DMS79 (cell line): ENCODE data around the gene TMCO6.
"Not testable (repeated sequence)": the region's sequence is repeated elsewhere in the genome, so short reads cannot be mapped to it uniquely, and the experiment has no call there.

Experiments
- DNase-seq: peaks from one replicate; lab custom pipeline; 2025; lab: John Stamatoyannopoulos, UW

The TMCO6 gene

GRCh38 chr5:140639148-140639981 lies at the start of gene TMCO6:
TSS of gene TMCO6 (plus strand) at chr5:140639451. CDS start at chr5:140639528, 77 bp downstream.
- peak; percentile 61 for DNase-seq

GRCh38 chr5:140590861-140591260 lies 48.4 kb upstream of the TMCO6 start:
- DNase-seq: no peak

GRCh38 chr5:140591747-140592372 lies 47.4 kb upstream of the TMCO6 start:
- no peak for DNase-seq

- not testable (repeated sequence) for DNase-seq
Measured at GRCh38 chr5:140593070-140593469, 46.2 kb upstream of the TMCO6 start.

- no peak for DNase-seq
Measured at GRCh38 chr5:140594169-140594568, 45.1 kb upstream of the TMCO6 start.

GRCh38 chr5:140595538-140596300 lies 43.5 kb upstream of the TMCO6 start:
- DNase-seq: peak; percentile 4

- no peak for DNase-seq
Measured at GRCh38 chr5:140596321-140596741, 42.9 kb upstream of the TMCO6 start.

GRCh38 chr5:140598836-140599235 lies 40.4 kb upstream of the TMCO6 start:
- DNase-seq: no peak

- DNase-seq: no peak
Measured at GRCh38 chr5:140600096-140600495, 39.2 kb upstream of the TMCO6 start.

- DNase-seq: no peak
Measured at GRCh38 chr5:140602147-140602546, 37.1 kb upstream of the TMCO6 start.

- not testable (repeated sequence) for DNase-seq
Measured at GRCh38 chr5:140603446-140603698, 35.9 kb upstream of the TMCO6 start.

GRCh38 chr5:140603734-140604133 lies 35.5 kb upstream of the TMCO6 start:
- DNase-seq: no peak

GRCh38 chr5:140605879-140606278 lies 33.4 kb upstream of the TMCO6 start:
- no peak for DNase-seq

GRCh38 chr5:140607031-140607430 lies 32.2 kb upstream of the TMCO6 start:
- DNase-seq: no peak

- no peak for DNase-seq
Measured at GRCh38 chr5:140608722-140609121, 30.5 kb upstream of the TMCO6 start.

- DNase-seq: no peak
Measured at GRCh38 chr5:140609126-140609525, 30.1 kb upstream of the TMCO6 start.

GRCh38 chr5:140611020-140611521 lies 28.2 kb upstream of the TMCO6 start:
- DNase-seq: no peak

GRCh38 chr5:140622301-140622700 lies 16.9 kb upstream of the TMCO6 start:
- DNase-seq: no peak

GRCh38 chr5:140623061-140623460 lies 16.2 kb upstream of the TMCO6 start:
- DNase-seq: not testable (repeated sequence)

- DNase-seq: not testable (repeated sequence)
Measured at GRCh38 chr5:140624886-140625285, 14.4 kb upstream of the TMCO6 start.

- DNase-seq: no peak
Measured at GRCh38 chr5:140627972-140628371, 11.3 kb upstream of the TMCO6 start.

GRCh38 chr5:140628711-140629110 lies 10.5 kb upstream of the TMCO6 start:
- DNase-seq: no peak
